Urinary bladder (tissue), 4 donors: Measurements from ENCODE around the gene LRRC18. TPM values are rescaled to one million over a fixed set of nuclear protein-coding genes. Genes with fewer than 3 reads are reported as not detected.

Source experiments
- DNase-seq: peaks from one replicate; pipeline ENCODE4 v3.0.0-alpha.2; 2015; ENCODE audit errors: extremely low spot score
- H3K27ac ChIP-seq: one replicate; pipeline ENCODE4 v1.5.1; 2013; ENCODE audit warnings: low read depth, mild to moderate bottlenecking, moderate library complexity
- H3K36me3 ChIP-seq: one replicate; pipeline ENCODE4 v1.6.1; 2013; ENCODE audit warnings: mild to moderate bottlenecking, moderate library complexity; ENCODE audit not compliant: insufficient read depth
- H3K4me1 ChIP-seq: one replicate; pipeline ENCODE4 v1.6.1; 2013; ENCODE audit warnings: mild to moderate bottlenecking, moderate library complexity; ENCODE audit not compliant: insufficient read depth
- H3K4me3 ChIP-seq: one replicate; pipeline ENCODE4 v1.5.1; 2013; ENCODE audit warnings: low read depth, low read length
- WGBS: extraction: QIAGEN DNeasy Blood & Tissue Kit; methylation state at CpG from one replicate; pipeline ENCODE4 v1.1.7; 2013; 5-methylcytosine and 5-hydroxymethylcytosine counted together
- polyA plus RNA-seq: library from polyadenylated mRNA; stranded (reverse); fragments of 200-250 nt; gene quantifications from one replicate; pipeline ENCODE4 v1.2.3, GENCODE V29; 2013
- total RNA-seq: library from RNA; depleted of rRNA; stranded (reverse); fragments of >200 nt; gene quantifications from one replicate; pipeline ENCODE4 v1.2.3, GENCODE V29; 2014
- donor health status: healthy with polysubstance abuse.
- donor health status: healthy.

Gene LRRC18
- total RNA-seq (0.32 TPM), polyA plus RNA-seq (0.47 TPM)

DNA sequence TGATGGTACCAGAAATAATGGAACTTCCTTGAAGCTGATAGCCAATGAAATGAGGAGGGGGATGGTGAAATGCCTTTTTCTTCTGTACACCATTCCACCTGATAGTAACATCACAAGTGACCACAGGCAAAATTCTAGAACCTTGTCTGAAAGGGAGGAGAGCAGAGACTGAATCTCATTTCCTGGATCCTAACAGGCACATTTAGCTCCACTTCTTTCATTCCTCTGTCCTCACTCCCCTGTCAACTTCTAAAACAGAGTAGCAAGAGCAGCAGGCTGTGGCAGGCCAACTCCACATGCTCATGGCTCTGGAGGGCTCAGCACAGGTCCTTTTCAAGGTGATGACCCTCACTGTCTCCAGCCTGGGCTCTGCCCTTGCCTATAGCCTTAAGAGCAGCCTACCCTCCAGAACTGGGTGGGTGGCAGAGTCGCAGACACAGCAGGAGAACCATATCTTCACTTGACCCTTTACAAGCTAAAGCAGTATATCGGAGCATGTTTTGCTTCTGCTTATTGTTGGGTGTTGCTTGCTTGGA lies at the start of gene LRRC18:
Gene LRRC18 (minus strand): TSS at position 51 of the 536 bp plus-strand sequence. CDS start 25,685 bp downstream, outside the sequence.
- no peak for DNase-seq
- Histone ChIP-seq H3K36me3 (no peaks in the 10 kb centered on the region), H3K4me1 (no peaks in the 10 kb centered on the region), H3K4me3 (no peak within 1 kb of the TSS), H3K27ac (no peak within 1 kb of the TSS)
- WGBS: 90% methylated on average over 2 of the region's 2 CpGs

DNA sequence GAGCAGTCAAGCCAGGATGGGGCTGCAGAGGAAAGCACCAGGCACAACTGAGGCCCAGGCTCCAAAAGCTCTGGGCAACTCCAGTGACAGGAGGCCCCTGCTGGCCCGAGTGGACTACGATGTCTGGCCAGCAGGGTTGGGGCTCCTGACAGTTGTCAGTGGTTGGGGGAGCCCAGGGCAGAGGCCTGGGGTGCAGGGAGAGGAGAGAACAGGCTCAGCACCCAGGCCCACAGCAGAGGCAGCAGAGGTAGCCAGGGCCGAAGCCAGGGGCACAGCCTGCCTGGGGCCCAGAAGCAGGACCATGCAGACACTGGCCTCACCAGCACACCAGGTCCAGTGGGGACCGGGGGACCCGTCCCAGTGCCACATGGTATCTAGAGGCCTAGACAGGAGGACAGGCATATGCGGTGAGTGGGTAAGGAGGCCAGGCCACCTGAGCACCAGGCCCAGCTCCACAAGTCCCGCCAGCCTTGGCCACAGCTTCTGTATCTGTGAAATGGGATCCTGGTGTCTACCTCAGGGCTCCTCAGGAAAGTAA lies 46.0 kb upstream of the LRRC18 start:
- Histone ChIP-seq H3K36me3 (no peaks in the 10 kb centered on the region), H3K27ac (no peak overlapping the region), H3K4me3 (no peak overlapping the region), H3K4me1 (no peaks in the 10 kb centered on the region)
- no peak for DNase-seq
- WGBS: 96% methylated on average over 7 of the region's 7 CpGs

DNA sequence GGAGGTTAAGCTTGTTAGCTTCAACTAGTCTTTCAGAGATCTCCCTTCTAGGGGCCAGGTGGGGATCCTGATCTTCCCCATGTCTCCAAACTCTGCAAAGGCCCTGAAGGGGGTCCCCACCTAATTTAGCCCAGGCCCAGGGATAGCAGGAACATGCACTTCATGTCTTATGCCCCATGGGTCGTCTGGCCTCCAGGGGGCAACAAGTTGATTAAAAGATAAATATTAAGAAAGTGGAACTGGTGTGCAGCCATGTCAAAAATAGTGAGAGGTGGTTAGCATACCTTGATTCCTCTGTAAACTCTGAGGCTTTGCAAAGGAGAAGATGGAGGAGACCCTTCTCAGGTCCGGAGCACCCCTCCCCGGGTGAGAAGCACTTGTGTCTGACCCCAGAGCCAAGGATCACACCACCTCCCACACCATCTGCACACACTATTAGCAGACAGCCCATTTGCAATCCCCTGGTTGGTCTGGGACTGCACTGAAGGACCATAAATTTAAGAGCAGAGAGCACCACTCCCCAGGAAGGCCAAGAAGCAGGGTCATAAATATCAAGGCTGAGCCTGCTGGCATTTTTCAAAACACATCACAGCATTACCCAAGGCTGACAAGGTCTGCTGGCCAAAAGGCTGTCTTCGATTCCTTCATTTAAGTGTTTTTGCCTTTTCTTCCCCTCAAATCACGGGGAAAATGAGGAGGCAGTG lies 44.2 kb upstream of the LRRC18 start:
- Histone ChIP-seq H3K4me1 (no peaks in the 10 kb centered on the region), H3K27ac (no peak overlapping the region), H3K36me3 (no peaks in the 10 kb centered on the region), H3K4me3 (no peak overlapping the region)
- 76% methylated on average over 5 of the region's 5 CpGs for WGBS
- DNase-seq: no peak

DNA sequence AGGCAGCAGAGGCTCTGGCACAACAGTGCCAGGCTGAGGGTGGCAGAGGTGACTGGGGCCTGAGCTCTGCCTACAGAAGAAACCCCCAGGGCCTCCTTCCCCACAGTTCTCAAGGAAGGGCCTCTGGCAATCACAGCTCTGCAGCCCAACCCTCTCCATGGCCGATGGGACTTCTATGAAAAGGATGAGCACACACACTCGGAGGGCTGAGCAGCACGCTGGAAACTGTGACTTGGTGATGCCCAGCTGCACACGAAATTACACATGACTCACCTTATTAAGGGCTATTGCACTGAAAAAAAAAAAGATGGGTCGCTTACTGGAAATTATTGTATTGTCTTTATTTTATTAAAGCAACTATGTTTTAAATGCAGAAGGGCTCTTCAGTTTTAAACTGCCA lies 42.9 kb upstream of the LRRC18 start:
- Histone ChIP-seq H3K4me1 (no peaks in the 10 kb centered on the region), H3K4me3 (no peak overlapping the region), H3K36me3 (no peaks in the 10 kb centered on the region), H3K27ac (no peak overlapping the region)
- WGBS: 92% methylated on average over 5 of the region's 5 CpGs
- DNase-seq: no peak

DNA sequence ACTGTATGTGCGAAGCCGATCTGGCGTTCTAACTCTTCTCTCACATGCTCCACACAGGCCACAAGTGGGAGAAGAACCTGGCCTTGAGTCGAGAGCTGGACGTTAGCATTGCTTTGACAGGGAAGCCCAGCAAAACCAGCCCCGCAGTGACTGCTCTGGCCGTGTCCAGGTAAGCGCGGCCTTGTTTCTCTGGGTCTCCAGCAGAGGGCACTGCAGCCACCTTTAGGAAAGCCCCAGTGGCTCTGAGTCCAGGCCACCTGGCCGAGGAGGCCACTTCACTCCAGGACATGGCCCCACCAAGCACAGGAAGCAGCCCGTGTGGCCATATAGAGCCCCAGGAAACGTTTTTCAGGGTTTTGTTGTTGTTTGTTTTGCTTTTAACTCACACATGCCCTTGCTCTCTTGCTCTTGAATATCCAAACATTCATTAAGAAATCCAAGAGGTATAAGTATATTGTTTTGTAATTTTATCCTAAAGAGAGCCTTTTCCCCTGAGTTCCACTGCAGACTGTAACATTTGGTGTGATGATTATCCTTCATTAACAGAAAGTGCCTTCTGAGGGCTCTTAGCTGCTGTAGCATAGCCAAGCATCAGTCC lies 41.8 kb upstream of the LRRC18 start:
- DNase-seq: no peak
- 33% methylated on average over 12 of the region's 12 CpGs for WGBS
- Histone ChIP-seq H3K4me3 (no peak overlapping the region), H3K36me3 (no peaks in the 10 kb centered on the region), H3K27ac (no peak overlapping the region), H3K4me1 (no peaks in the 10 kb centered on the region)

DNA sequence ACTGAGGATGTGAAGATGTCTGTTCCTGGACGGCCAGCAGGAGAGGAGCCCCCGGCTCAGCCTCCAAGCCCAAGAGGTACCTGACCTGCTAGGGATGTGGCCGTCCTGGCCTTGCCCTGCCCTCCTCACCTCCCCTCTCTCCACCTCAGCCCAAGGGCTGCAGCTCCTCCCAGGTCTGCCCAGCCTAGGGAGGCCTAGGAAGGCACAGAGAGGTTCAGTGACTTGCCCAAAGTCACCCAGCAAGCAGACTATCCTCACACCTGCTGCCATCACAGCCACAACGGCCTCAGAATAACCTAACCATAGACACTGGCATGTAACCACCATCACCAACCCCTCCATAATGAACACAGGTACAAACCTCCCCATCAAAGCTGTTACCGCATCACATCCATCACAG lies 38.7 kb upstream of the LRRC18 start:
- no peaks in the 10 kb centered on the region for H3K36me3 ChIP-seq
- H3K27ac ChIP-seq: no peak overlapping the region
- H3K4me3 ChIP-seq: no peak overlapping the region
- no peaks in the 10 kb centered on the region for H3K4me1 ChIP-seq
- 90% methylated on average over 5 of the region's 5 CpGs for WGBS
- DNase-seq: no peak

DNA sequence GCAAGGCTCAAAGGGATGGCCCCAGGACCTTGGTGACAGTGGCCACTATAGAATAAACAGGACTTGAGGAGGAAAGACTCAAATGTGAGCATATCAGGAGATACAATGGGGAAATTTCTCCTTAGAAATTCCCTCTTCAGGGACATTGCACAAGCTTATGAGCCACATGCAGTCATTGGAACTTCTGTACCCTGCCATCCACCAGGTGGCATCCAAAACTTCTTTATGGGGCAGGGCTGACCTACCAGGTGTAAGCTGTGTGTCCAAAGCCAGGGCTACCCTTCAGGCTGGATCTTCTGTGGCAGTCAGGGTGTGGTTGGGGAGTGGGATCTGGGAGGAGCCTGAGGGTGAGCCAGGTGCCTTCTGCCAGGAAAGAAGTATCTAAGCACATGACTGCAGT lies 36.6 kb upstream of the LRRC18 start:
- no peak overlapping the region for H3K4me3 ChIP-seq
- no peak for DNase-seq
- no peak overlapping the region for H3K27ac ChIP-seq
- H3K4me1 ChIP-seq: no peaks in the 10 kb centered on the region
- no peaks in the 10 kb centered on the region for H3K36me3 ChIP-seq

DNA sequence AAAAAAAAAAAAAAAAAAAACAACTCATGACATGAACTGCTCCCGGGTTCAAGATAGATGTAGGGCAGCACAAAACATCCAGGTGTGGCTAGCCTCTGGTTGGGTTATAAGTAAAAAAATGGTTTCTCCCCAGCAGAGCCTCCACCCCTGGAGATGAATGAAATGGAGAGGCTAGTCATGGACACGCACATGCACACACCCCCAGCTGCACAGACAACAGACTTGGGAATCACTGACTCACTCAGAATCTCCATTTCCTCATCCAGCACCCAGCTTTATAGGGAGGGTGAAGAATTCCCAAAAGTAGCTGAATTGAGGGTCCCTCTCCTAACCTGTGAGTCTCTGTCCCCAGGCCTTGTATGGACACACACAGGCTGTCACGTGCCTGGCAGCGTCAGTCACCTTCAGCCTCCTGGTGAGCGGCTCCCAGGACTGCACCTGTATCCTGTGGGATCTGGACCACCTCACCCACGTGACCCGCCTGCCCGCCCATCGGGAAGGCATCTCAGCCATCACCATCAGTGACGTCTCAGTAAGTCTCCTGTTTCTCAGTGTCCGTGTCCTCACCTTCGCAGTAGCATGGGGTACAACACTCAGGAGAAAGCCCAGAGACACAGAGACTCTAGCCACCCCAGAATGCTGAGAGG lies 35.0 kb upstream of the LRRC18 start:
- no peak overlapping the region for H3K4me3 ChIP-seq
- no peaks in the 10 kb centered on the region for H3K4me1 ChIP-seq
- no peaks in the 10 kb centered on the region for H3K36me3 ChIP-seq
- H3K27ac ChIP-seq: no peak overlapping the region
- WGBS: 95% methylated on average over 12 of the region's 12 CpGs
- DNase-seq: no peak

DNA sequence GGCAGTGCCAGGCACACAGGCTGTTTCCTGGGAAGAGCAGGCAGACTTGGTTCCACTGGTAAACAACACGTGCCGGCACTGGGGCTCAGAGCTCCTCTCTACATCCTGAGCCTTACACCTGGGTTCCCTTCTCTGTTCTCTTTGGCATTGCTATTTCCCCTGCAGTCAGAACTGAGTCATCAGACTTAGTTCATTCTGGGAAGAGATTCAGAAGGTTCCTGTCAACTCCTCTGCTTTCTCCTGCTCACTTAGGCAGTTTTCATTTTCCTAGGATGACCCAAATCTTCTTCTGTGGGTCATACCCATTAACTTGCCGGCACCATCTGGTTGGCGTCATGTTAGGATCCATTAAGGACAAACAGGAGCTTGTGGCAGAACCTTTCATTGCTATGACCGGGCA lies 33.4 kb upstream of the LRRC18 start:
- H3K36me3 ChIP-seq: no peaks in the 10 kb centered on the region
- no peak overlapping the region for H3K4me3 ChIP-seq
- 87% methylated on average over 5 of the region's 5 CpGs for WGBS
- H3K27ac ChIP-seq: no peak overlapping the region
- H3K4me1 ChIP-seq: no peaks in the 10 kb centered on the region
- DNase-seq: no peak

DNA sequence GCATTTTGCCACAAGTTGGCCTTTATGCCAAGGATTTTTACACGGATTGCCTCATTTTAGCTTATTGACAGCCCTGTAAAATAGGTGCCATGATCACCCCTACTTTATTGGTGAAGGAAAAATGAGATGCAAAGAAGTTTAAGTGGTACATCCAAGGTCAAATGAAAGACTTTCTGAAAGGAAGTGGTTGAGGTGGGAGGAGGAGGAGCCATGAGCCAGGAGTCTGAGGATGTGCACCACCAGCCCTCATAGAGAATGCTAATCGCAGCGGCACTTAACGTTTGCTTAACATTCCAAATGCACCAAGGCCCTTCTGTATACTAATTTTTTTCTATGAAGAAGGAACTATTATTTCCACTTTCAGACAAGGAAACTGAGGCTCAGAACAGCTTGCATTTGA lies 31.0 kb upstream of the LRRC18 start:
- Histone ChIP-seq H3K27ac (no peak overlapping the region), H3K4me1 (no peaks in the 10 kb centered on the region), H3K4me3 (no peak overlapping the region), H3K36me3 (no peaks in the 10 kb centered on the region)
- 87% methylated on average over 4 of the region's 4 CpGs for WGBS
- no peak for DNase-seq

DNA sequence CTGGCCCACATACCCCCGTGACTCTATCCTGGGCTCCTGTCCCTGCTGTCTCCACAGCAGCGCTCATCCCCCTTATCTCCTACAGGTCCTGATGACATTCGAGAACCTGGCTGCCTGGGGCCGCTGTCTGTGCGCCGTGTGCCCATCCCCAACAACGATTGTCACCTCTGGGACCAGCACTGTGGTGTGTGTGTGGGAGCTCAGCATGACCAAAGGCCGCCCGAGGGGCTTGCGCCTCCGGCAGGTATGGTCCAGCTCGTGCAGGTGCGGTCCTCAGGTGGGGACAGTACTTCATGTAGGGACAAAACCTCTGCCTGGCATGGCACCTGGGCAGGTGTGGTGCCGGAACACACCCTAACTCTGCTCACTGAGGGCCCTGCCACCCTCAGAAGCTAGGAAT lies 30.4 kb upstream of the LRRC18 start:
- no peaks in the 10 kb centered on the region for H3K36me3 ChIP-seq
- H3K4me3 ChIP-seq: no peak overlapping the region
- H3K4me1 ChIP-seq: no peaks in the 10 kb centered on the region
- no peak overlapping the region for H3K27ac ChIP-seq
- DNase-seq: no peak
- 90% methylated on average over 14 of the region's 14 CpGs for WGBS

DNA sequence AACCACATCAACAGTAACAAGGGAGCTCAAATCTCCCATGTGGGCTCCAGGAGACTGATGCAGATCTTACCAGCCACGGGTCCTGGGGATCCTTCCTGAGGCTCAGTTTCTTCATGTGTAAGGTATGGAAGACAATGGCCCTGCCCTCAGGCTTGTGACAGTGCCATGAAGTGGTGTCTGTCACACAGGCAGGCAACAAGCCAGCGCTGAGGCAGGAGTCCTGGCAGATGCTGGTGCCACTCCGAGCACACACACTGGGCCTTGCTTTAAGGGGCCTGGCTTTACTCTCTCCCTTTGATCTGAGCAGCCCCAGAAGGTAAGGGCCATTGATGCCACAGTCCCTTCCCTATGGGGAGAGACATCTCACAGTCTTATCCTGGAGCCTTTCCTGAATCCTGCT lies 28.4 kb upstream of the LRRC18 start:
- Histone ChIP-seq H3K27ac (no peak overlapping the region), H3K36me3 (no peaks in the 10 kb centered on the region), H3K4me3 (no peak overlapping the region), H3K4me1 (no peaks in the 10 kb centered on the region)
- no peak for DNase-seq
- WGBS: 87% methylated on average over 3 of the region's 3 CpGs

DNA sequence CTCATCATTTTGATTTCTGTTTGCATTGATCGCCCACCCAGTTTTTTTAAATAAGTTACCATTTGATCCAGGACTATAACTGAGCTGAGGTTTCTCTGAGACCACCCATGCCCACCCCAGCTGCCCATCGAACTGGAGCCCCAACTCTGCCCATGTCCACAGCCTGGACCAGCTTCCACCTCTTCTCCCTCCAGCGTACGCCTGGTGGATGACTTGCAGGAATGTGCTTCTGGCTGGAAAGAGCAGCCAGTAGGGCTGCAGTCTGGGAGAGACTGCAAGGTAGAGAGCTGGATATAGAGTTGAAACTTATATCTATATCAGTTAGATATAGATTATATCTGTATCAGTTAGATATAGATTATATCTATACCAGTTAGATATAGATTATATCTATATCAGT lies 25.8 kb upstream of the LRRC18 start:
- 93% methylated on average over 4 of the region's 4 CpGs for WGBS
- Histone ChIP-seq H3K27ac (no peak overlapping the region), H3K4me1 (no peaks in the 10 kb centered on the region), H3K36me3 (no peaks in the 10 kb centered on the region), H3K4me3 (no peak overlapping the region)
- no peak for DNase-seq

DNA sequence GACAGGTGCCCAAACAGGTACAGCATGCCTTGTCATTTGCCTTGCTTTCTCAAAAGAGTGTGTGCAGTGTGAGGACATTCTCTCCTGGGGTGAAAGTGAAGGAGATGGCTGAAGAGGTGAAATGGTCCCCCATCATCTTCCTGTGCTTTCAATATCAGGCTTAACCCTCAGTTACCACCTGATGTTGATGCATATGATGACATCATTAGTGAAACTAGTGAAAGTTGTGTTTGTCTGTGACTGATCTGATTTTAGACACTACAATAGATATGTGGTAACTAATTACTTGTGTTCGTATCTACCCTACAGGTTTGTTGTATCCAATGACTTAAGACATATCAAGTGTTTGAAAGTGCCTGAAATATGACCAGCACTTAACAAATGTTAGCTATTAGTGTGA lies 24.4 kb upstream of the LRRC18 start:
- Histone ChIP-seq H3K4me1 (no peaks in the 10 kb centered on the region), H3K36me3 (no peaks in the 10 kb centered on the region), H3K4me3 (no peak overlapping the region), H3K27ac (no peak overlapping the region)
- DNase-seq: no peak
- WGBS: 92% methylated on average over 1 of the region's 1 CpG
